Fibroblast of lung (primary cell): ENCODE results near the gene IGDCC3. TPM values are rescaled to one million over a fixed set of nuclear protein-coding genes. Genes with fewer than 3 reads are reported as not detected.

Source experiments
- DNase-seq, 2 donors: peaks; one replicate each; pipeline versions ENCODE4 v3.0.0 to v3.0.0-alpha.2; 2010; ENCODE audit warnings: low read depth in 2 of 2
- H2AFZ ChIP-seq: 2 replicates; pipeline ENCODE4 v1.5.1; 2012; ENCODE audit warnings: low read length, control low read depth, inconsistent platforms
- H3K27ac ChIP-seq: 2 replicates; pipeline ENCODE4 v1.5.1; 2011; ENCODE audit warnings: low read length, control low read depth; ENCODE audit not compliant: insufficient read depth
- H3K27me3 ChIP-seq: 2 replicates; pipeline ENCODE4 v1.5.1; 2011; ENCODE audit warnings: mild to moderate bottlenecking, low read length; ENCODE audit not compliant: control insufficient read depth, insufficient read depth
- H3K36me3 ChIP-seq: 2 replicates; pipeline ENCODE4 v1.5.1; 2011; ENCODE audit warnings: low read length; ENCODE audit not compliant: control insufficient read depth, insufficient read depth
- H3K4me1 ChIP-seq: 2 replicates; pipeline ENCODE4 v1.5.1; 2011; ENCODE audit warnings: low read length; ENCODE audit not compliant: control insufficient read depth, insufficient read depth; ENCODE audit errors: extremely low read depth
- H3K4me2 ChIP-seq: 2 replicates; pipeline ENCODE4 v1.5.1; 2011; ENCODE audit warnings: low read length, control low read depth; ENCODE audit not compliant: insufficient read depth; ENCODE audit errors: extremely low read depth
- H3K4me3 ChIP-seq, 4 experiments: fragments of 200-600 bp in 1 of 4; sonication (generic) in 1 of 4; replicated peaks in 1 of 4; 2 replicates each; pipeline ENCODE4 v1.5.1; 2011 to 2016; ENCODE audit warnings: low read length in 4 of 4, low read depth in 3 of 4, mild to moderate bottlenecking in 3 of 4, control low read depth in 2 of 4, inconsistent platforms in 1 of 4, mixed read lengths in 1 of 4; ENCODE audit not compliant: insufficient read depth in 1 of 4; ENCODE audit errors: control extremely low read depth in 1 of 4
- H3K79me2 ChIP-seq: 2 replicates; pipeline ENCODE4 v1.5.1; 2012; ENCODE audit warnings: mild to moderate bottlenecking, low read length, inconsistent platforms; ENCODE audit not compliant: control insufficient read depth, insufficient read depth
- H3K9ac ChIP-seq: 2 replicates; pipeline ENCODE4 v1.5.1; 2011; ENCODE audit warnings: mild to moderate bottlenecking, low read length, control low read depth; ENCODE audit not compliant: insufficient read depth
- H3K9me3 ChIP-seq: 2 replicates; pipeline ENCODE4 v1.5.1; 2012; ENCODE audit warnings: low read depth, low read length; ENCODE audit not compliant: control insufficient read depth, insufficient read depth
- H4K20me1 ChIP-seq: 2 replicates; pipeline ENCODE4 v1.5.1; 2011; ENCODE audit warnings: low read length; ENCODE audit not compliant: control insufficient read depth, insufficient read depth; ENCODE audit errors: extremely low read depth
- EZH2 ChIP-seq: IDR thresholded peaks from 2 replicates; pipeline ENCODE4 v1.5.1; 2012; ENCODE audit warnings: low read length, control low read depth, mild to moderate bottlenecking; ENCODE audit errors: missing control alignments
- polyA plus RNA-seq, 2 donors: library from polyadenylated mRNA; depleted of rRNA in 1 of 2; stranded (reverse) in 1 of 2; unstranded in 1 of 2; fragments of >200 nt; gene quantifications; 2 replicates each; pipeline ENCODE4 v1.2.1, GENCODE V29; 2011 to 2012; ENCODE audit warnings: missing spikeins in 1 of 2
- total RNA-seq: library from RNA; depleted of rRNA; stranded (reverse); fragments of >200 nt; gene quantifications from 2 replicates; pipeline ENCODE4 v1.2.1, GENCODE V29; 2014
- TF ChIP-seq, protein P1 (sequence below), 2 donors: IDR thresholded peaks in 1 of 2; conservative IDR thresholded peaks in 1 of 2; 1 replicate in 1 of 2; 2 replicates in 1 of 2; pipeline ENCODE4 v1.5.1; 2011 to 2012; ENCODE audit warnings: low read length in 2 of 2, control low read depth in 1 of 2, inconsistent platforms in 1 of 2, low read depth in 1 of 2, mild to moderate bottlenecking in 1 of 2

The IGDCC3 gene
- total and polyA plus RNA-seq, 2 donors (not counting 1 experiment from before 2014, with no cell fraction given), result 0.15 TPM; not detected in 1

DNA sequence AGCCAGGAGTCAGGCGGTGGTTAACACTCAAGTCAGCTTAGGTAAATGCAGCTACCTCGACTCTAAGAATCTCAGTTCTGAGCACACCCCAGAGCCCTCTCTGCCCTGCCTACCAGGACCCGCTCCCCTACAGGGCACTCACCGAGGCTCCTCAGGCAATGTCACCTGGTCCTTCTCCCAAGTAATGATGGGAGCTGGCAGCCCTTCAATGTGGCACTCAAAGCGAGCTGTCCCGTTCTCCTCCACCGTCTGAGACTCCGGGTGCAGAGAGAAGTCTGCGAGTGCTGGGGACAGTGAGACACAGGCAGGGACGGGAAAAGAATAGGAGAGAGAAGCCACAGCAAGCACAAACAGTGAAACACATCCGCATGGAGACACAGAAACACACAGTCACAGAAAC, 32.2 kb upstream of the IGDCC3 start:
- no peak overlapping the region for H3K27ac ChIP-seq
- peaks cover 8% of the 10 kb centered on the region for H3K4me1 ChIP-seq
- no peak overlapping the region for H3K4me2 ChIP-seq
- H3K27me3 ChIP-seq, result no peaks in the 10 kb centered on the region
- no peaks in the 10 kb centered on the region for H3K9me3 ChIP-seq
- H2AFZ ChIP-seq, result no peak overlapping the region
- no peaks in the 10 kb centered on the region for H3K36me3 ChIP-seq
- no peak overlapping the region for H3K9ac ChIP-seq
- H3K79me2 ChIP-seq, result no peaks in the 10 kb centered on the region
- no peak for DNase-seq
- no peak overlapping the region for H3K4me3 ChIP-seq
- TF ChIP-seq, protein P1, sequence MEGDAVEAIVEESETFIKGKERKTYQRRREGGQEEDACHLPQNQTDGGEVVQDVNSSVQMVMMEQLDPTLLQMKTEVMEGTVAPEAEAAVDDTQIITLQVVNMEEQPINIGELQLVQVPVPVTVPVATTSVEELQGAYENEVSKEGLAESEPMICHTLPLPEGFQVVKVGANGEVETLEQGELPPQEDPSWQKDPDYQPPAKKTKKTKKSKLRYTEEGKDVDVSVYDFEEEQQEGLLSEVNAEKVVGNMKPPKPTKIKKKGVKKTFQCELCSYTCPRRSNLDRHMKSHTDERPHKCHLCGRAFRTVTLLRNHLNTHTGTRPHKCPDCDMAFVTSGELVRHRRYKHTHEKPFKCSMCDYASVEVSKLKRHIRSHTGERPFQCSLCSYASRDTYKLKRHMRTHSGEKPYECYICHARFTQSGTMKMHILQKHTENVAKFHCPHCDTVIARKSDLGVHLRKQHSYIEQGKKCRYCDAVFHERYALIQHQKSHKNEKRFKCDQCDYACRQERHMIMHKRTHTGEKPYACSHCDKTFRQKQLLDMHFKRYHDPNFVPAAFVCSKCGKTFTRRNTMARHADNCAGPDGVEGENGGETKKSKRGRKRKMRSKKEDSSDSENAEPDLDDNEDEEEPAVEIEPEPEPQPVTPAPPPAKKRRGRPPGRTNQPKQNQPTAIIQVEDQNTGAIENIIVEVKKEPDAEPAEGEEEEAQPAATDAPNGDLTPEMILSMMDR (conservative IDR thresholded peaks at IDR 0.05 in 1 of 2, IDR thresholded peaks at IDR 0.05 in 1 of 2; ENCODE audit: low read depth in 1 of 2, low read length in 2 of 2), result no peak
- TF ChIP-seq EZH2, result no peak
- no peaks in the 10 kb centered on the region for H4K20me1 ChIP-seq

DNA sequence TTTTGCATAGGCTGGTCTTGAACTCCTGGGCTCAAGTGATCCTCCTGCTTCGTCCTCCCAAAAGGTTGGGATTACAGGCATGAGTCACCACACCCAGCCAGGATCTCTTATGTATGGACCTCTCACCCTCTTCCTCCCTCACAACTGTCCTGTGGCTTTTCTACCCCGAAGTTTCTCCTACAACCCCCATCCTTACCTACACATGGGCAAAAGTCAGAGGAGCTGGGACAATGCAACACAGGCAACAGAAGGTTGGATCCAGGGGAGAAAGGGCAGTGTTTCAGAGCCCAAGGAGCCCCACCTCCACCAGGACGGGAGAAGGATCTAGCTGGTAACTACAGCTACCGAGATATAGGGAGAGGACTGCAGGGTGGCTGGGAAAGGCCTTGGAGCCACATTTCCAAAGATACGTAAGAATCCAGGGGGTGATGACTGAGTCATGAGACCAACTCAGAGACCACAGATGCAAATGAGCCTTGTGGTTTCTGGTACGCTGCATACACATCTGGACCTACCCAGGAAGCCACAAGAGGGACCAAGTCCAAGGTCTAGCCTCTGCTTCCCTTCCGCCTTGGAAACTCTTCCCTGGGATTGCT, 31.3 kb upstream of the IGDCC3 start:
- Histone ChIP-seq H3K27me3 (no peaks in the 10 kb centered on the region), H3K4me3 (no peak overlapping the region), H3K9me3 (no peaks in the 10 kb centered on the region), H3K36me3 (no peaks in the 10 kb centered on the region), H4K20me1 (no peaks in the 10 kb centered on the region), H3K27ac (peak overlapping the region; percentile 65), H3K4me1 (peaks cover 8% of the 10 kb centered on the region), H3K4me2 (no peak overlapping the region), H3K9ac (no peak overlapping the region), H3K79me2 (no peaks in the 10 kb centered on the region), H2AFZ (peak overlapping the region; percentile 45)
- DNase-seq, result peak; percentile 96 to 100
- TF ChIP-seq, protein P1 (conservative IDR thresholded peaks at IDR 0.05 in 1 of 2, IDR thresholded peaks at IDR 0.05 in 1 of 2; ENCODE audit: low read depth in 1 of 2, low read length in 2 of 2), result peak in 1 of 2 donors; percentile 25
- TF ChIP-seq EZH2, result no peak

DNA sequence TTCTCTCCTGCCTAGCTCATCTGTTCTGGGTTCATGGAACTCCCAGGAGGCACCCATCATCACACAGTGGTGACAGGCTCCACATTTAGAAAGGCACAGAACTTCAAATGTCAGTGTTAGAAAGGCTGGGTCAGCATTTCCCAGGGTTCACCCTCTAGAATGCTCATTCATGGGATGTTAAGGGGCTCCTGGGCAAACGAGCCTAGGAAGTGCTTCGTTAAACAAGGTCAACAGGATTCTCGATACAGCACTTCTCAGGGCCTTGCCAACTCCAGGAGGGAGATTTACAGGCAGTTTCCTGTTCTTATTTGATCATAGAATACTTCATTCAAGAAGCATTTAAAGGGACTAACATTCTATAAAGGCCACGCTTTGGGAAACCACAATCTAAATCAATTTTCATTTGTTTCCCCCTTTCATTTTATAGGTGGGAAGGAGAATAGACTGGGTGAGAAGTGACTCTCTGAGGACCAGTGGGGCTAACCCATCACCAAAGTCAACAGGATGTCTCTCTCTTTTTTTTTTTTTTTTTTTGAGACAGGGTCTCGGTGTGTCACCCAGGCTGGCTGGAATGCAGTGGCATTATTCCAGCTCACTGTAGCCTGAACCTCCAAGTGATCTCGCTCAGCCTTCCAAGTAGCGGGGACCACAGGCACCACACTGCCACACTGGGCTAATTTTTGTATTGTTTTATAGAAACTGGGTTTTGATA, 30.7 kb upstream of the IGDCC3 start:
- Histone ChIP-seq H3K79me2 (no peaks in the 10 kb centered on the region), H3K4me1 (peaks cover 8% of the 10 kb centered on the region), H3K9ac (no peak overlapping the region), H3K36me3 (no peaks in the 10 kb centered on the region), H4K20me1 (no peaks in the 10 kb centered on the region), H3K4me3 (no peak overlapping the region), H2AFZ (no peak overlapping the region), H3K9me3 (no peaks in the 10 kb centered on the region), H3K27me3 (no peaks in the 10 kb centered on the region), H3K4me2 (no peak overlapping the region), H3K27ac (peak overlapping the region; percentile 65)
- TF ChIP-seq, protein P1 (conservative IDR thresholded peaks at IDR 0.05 in 1 of 2, IDR thresholded peaks at IDR 0.05 in 1 of 2; ENCODE audit: low read depth in 1 of 2, low read length in 2 of 2), result no peak
- no peak for TF ChIP-seq EZH2
- DNase-seq, result peak in 1 of 2 donors; percentile 70
